Measurements from ENCODE around the gene ZCCHC7. TPM values are rescaled to one million over a fixed set of nuclear protein-coding genes. Genes with fewer than 3 reads are reported as not detected.

The ZCCHC7 gene
- total RNA-seq, 4 donors from 2014 or later: 22.1 to 31.9 (median 25.6) TPM

GRCh38 chr9:37284636-37285035, 164.3 kb downstream of the ZCCHC7 start:
- H3K27ac ChIP-seq: no peak overlapping the region
- no peaks in the 10 kb centered on the region for H3K27me3 ChIP-seq
- H3K36me3 ChIP-seq: no peaks in the 10 kb centered on the region
- no peaks in the 10 kb centered on the region for H3K4me1 ChIP-seq
- TF ChIP-seq POLR2A (IDR thresholded peaks at IDR 0.05) (no peak), CTCF (IDR thresholded peaks at IDR 0.05) (no peak)
- DNase-seq: no peak
- no peaks in the 10 kb centered on the region for H3K9me3 ChIP-seq
- no peak overlapping the region for H3K4me3 ChIP-seq (replicated peaks in 1 of 3)
- intact Hi-C loops (cut with DNase I): no loop called here
- WGBS, 2 donors: 84 to 95% methylated on average over 1 of the region's 1 CpG

GRCh38 chr9:37286530-37287175, 166.3 kb downstream of the ZCCHC7 start:
- no peaks in the 10 kb centered on the region for H3K36me3 ChIP-seq
- no peak overlapping the region for H3K27ac ChIP-seq
- H3K4me3 ChIP-seq (replicated peaks in 1 of 3): no peak overlapping the region
- intact Hi-C loops (cut with DNase I): no loop called here
- no peaks in the 10 kb centered on the region for H3K4me1 ChIP-seq
- H3K9me3 ChIP-seq: no peaks in the 10 kb centered on the region
- WGBS, 2 donors: 90 to 93% methylated on average over 6 of the region's 6 CpGs
- TF ChIP-seq POLR2A (IDR thresholded peaks at IDR 0.05) (no peak), CTCF (IDR thresholded peaks at IDR 0.05) (no peak)
- DNase-seq: no peak
- H3K27me3 ChIP-seq: no peaks in the 10 kb centered on the region

- Histone ChIP-seq H3K4me1 (no peaks in the 10 kb centered on the region), H3K36me3 (no peaks in the 10 kb centered on the region), H3K27me3 (no peaks in the 10 kb centered on the region), H3K4me3 (replicated peaks in 1 of 3) (no peak overlapping the region), H3K27ac (no peak overlapping the region), H3K9me3 (no peaks in the 10 kb centered on the region)
- intact Hi-C loops (cut with DNase I): no loop called here
- WGBS, 2 donors: 68 to 69% methylated on average over 4 of the region's 4 CpGs
- no peak for DNase-seq
- TF ChIP-seq POLR2A (IDR thresholded peaks at IDR 0.05): no peak
- no peak for TF ChIP-seq CTCF (IDR thresholded peaks at IDR 0.05)
These were observed 166.9 kb downstream of the ZCCHC7 start for GRCh38 chr9:37287317-37287716.

GRCh38 chr9:37289631-37290030, 169.3 kb downstream of the ZCCHC7 start:
- Histone ChIP-seq H3K36me3 (no peaks in the 10 kb centered on the region), H3K4me3 (replicated peaks in 1 of 3) (no peak overlapping the region), H3K27ac (no peak overlapping the region), H3K9me3 (no peaks in the 10 kb centered on the region), H3K4me1 (no peaks in the 10 kb centered on the region), H3K27me3 (no peaks in the 10 kb centered on the region)
- TF ChIP-seq POLR2A (IDR thresholded peaks at IDR 0.05) (no peak), CTCF (IDR thresholded peaks at IDR 0.05) (no peak)
- 96 to 97% methylated on average over 4 of the region's 4 CpGs for WGBS, 2 donors
- intact Hi-C loops (cut with DNase I): no loop called here
- DNase-seq: no peak

- no peaks in the 10 kb centered on the region for H3K36me3 ChIP-seq
- H3K9me3 ChIP-seq: no peaks in the 10 kb centered on the region
- no peak overlapping the region for H3K4me3 ChIP-seq (replicated peaks in 1 of 3)
- DNase-seq: no peak
- no peaks in the 10 kb centered on the region for H3K27me3 ChIP-seq
- intact Hi-C loops (cut with DNase I): no loop called here
- H3K27ac ChIP-seq: no peak overlapping the region
- 90 to 93% methylated on average over 7 of the region's 7 CpGs for WGBS, 2 donors
- TF ChIP-seq POLR2A (IDR thresholded peaks at IDR 0.05) (no peak), CTCF (IDR thresholded peaks at IDR 0.05) (no peak)
- H3K4me1 ChIP-seq: no peaks in the 10 kb centered on the region
These were observed 170.1 kb downstream of the ZCCHC7 start for GRCh38 chr9:37290366-37290939.

Measured in thyroid gland (tissue), 4 donors.